Neural crest cell (in vitro differentiated cells): ENCODE measurements around the gene PADI1. TPM values are rescaled to one million over a fixed set of nuclear protein-coding genes. Genes with fewer than 3 reads are reported as not detected.
A peak's percentile ranks its signal among the peaks of the same experiment; 100 is the strongest.

Experiments
- DNase-seq: peaks from one replicate; pipeline ENCODE4 v3.0.0; 2021; ENCODE audit warnings: low read depth, mixed read lengths, low spot score
- H3K27ac Mint-ChIP-seq: one replicate; pipeline ENCODE4 v1.8.0; 2021; ENCODE audit warnings: mild to moderate bottlenecking, mixed read lengths; ENCODE audit not compliant: unreplicated experiment
- H3K27me3 Mint-ChIP-seq: 2 replicates; pipeline ENCODE4 v1.8.0; 2021; ENCODE audit warnings: low read depth, mild to moderate bottlenecking, mixed read lengths
- H3K36me3 Mint-ChIP-seq: 2 replicates; pipeline ENCODE4 v1.8.0; 2021; ENCODE audit warnings: low read depth, mild to moderate bottlenecking, mixed read lengths
- H3K4me1 Mint-ChIP-seq: 2 replicates; pipeline ENCODE4 v1.8.0; 2021; ENCODE audit warnings: mixed read lengths
- H3K4me3 Mint-ChIP-seq: one replicate; pipeline ENCODE4 v1.8.0; 2021; ENCODE audit warnings: mild to moderate bottlenecking, mixed read lengths
- H3K9me3 Mint-ChIP-seq: 2 replicates; pipeline ENCODE4 v1.8.0; 2021; ENCODE audit warnings: mixed read lengths
- CTCF ChIP-seq: fragments of 200-600 bp; sonication (generic); conservative IDR thresholded peaks from 2 replicates; pipeline ENCODE4 v1.5.0; 2021; ENCODE audit warnings: antibody characterized with exemption, mild to moderate bottlenecking
- total RNA-seq: library from RNA; stranded (reverse); gene quantifications from 2 replicates; pipeline ENCODE4 v1.2.1, GENCODE V29; 2021

PADI1 gene
- total RNA-seq, 1 donor from 2014 or later: not detected

GRCh38 chr1:17230106-17230505 is 25.2 kb downstream of the PADI1 start:
- H3K27ac Mint-ChIP-seq: no peak overlapping the region
- DNase-seq: no peak
- no peaks in the 10 kb centered on the region for H3K36me3 Mint-ChIP-seq
- TF ChIP-seq CTCF: no peak
- no peaks in the 10 kb centered on the region for H3K27me3 Mint-ChIP-seq
- no peaks in the 10 kb centered on the region for H3K9me3 Mint-ChIP-seq
- H3K4me1 Mint-ChIP-seq: no peaks in the 10 kb centered on the region
- no peak overlapping the region for H3K4me3 Mint-ChIP-seq

- Mint-ChIP-seq H3K27me3 (no peaks in the 10 kb centered on the region), H3K27ac (no peak overlapping the region), H3K36me3 (no peaks in the 10 kb centered on the region), H3K4me3 (no peak overlapping the region), H3K4me1 (no peaks in the 10 kb centered on the region), H3K9me3 (no peaks in the 10 kb centered on the region)
- DNase-seq: no peak
- no peak for TF ChIP-seq CTCF
Observed at GRCh38 chr1:17230671-17231310, 25.9 kb downstream of the PADI1 start.

- TF ChIP-seq CTCF: no peak
- H3K27ac Mint-ChIP-seq: no peak overlapping the region
- H3K9me3 Mint-ChIP-seq: no peaks in the 10 kb centered on the region
- H3K4me1 Mint-ChIP-seq: no peaks in the 10 kb centered on the region
- peaks cover 3% of the 10 kb centered on the region for H3K27me3 Mint-ChIP-seq
- DNase-seq: no peak
- H3K36me3 Mint-ChIP-seq: no peaks in the 10 kb centered on the region
- H3K4me3 Mint-ChIP-seq: no peak overlapping the region
Observed at GRCh38 chr1:17232759-17233661, 28.1 kb downstream of the PADI1 start.

GRCh38 chr1:17233675-17234320 is 28.9 kb downstream of the PADI1 start:
- Mint-ChIP-seq H3K9me3 (no peaks in the 10 kb centered on the region), H3K4me3 (no peak overlapping the region), H3K4me1 (no peaks in the 10 kb centered on the region), H3K36me3 (no peaks in the 10 kb centered on the region), H3K27me3 (peaks cover 3% of the 10 kb centered on the region), H3K27ac (no peak overlapping the region)
- no peak for TF ChIP-seq CTCF
- no peak for DNase-seq

- H3K27ac Mint-ChIP-seq: peak overlapping the region; percentile 19
- no peak for TF ChIP-seq CTCF
- H3K36me3 Mint-ChIP-seq: no peaks in the 10 kb centered on the region
- DNase-seq: no peak
- no peaks in the 10 kb centered on the region for H3K9me3 Mint-ChIP-seq
- no peak overlapping the region for H3K4me3 Mint-ChIP-seq
- peaks cover under 1% of the 10 kb centered on the region for H3K4me1 Mint-ChIP-seq
- H3K27me3 Mint-ChIP-seq: peaks cover 3% of the 10 kb centered on the region
Observed at GRCh38 chr1:17234405-17234804, 29.5 kb downstream of the PADI1 start.
